Natural killer cell treated with Interleukin-12 subunit alpha and Interleukin-12 subunit beta and Interleukin-15 and Interleukin-18, amount 100 ng/mL, for 72 hours (primary cell): ENCODE results near the gene DYRK1B. TPM values are rescaled to one million over a fixed set of nuclear protein-coding genes. Genes with fewer than 3 reads are reported as not detected.

Experiments used
- ATAC-seq, 2 donors: fragments of 150-1000 bp; cut with Tn5 transposase in 1 of 2; sonication (Bioruptor Pico), chemical (Tn5 transposase) in 1 of 2; 2 replicates each; pipeline ENCODE4 v1.10.0; 2021
- DNase-seq: peaks from one replicate; pipeline ENCODE4 v3.0.0; 2022; ENCODE audit warnings: low spot score
- H3K27ac Mint-ChIP-seq, 2 donors: 1 replicate in 1 of 2; 2 replicates in 1 of 2; pipeline ENCODE4 v1.8.0; 2022; ENCODE audit warnings: mixed read lengths in 2 of 2, mild to moderate bottlenecking in 1 of 2, moderate library complexity in 1 of 2
- H3K27me3 Mint-ChIP-seq, 2 donors: 1 replicate in 1 of 2; 2 replicates in 1 of 2; pipeline ENCODE4 v1.8.0; 2022; ENCODE audit warnings: mixed read lengths in 2 of 2
- H3K36me3 Mint-ChIP-seq: one replicate; pipeline ENCODE4 v1.8.0; 2022; ENCODE audit warnings: mixed read lengths
- H3K4me1 Mint-ChIP-seq, 2 donors: 1 replicate in 1 of 2; 2 replicates in 1 of 2; pipeline ENCODE4 v1.8.0; 2022; ENCODE audit warnings: low read depth in 2 of 2, mixed read lengths in 2 of 2, mild to moderate bottlenecking in 1 of 2
- H3K4me3 Mint-ChIP-seq: one replicate; pipeline ENCODE4 v1.8.0; 2022; ENCODE audit warnings: mixed read lengths
- H3K9me3 Mint-ChIP-seq: 2 replicates; pipeline ENCODE4 v1.8.0; 2022; ENCODE audit warnings: mixed read lengths
- total RNA-seq, 2 donors: library from RNA; stranded (reverse); gene quantifications; one replicate each; pipeline ENCODE4 v1.2.3, GENCODE V29; 2022

DYRK1B gene
- total RNA-seq, 2 donors from 2014 or later: 7.5 to 10.5 TPM

- ATAC-seq (no peak), DNase-seq (no peak)
- peaks cover 41 to 44% of the 10 kb centered on the region in 2 donors for H3K4me1 Mint-ChIP-seq
- H3K9me3 Mint-ChIP-seq: no peaks in the 10 kb centered on the region
- peak overlapping the region; percentile 77 to 78 for H3K27ac Mint-ChIP-seq
- peak overlapping the region; percentile 78 for H3K4me3 Mint-ChIP-seq
- no peaks in the 10 kb centered on the region for H3K27me3 Mint-ChIP-seq
- peaks cover 18% of the 10 kb centered on the region for H3K36me3 Mint-ChIP-seq
These were observed 850 bp downstream of the DYRK1B start for GRCh38 chr19:39833160-39833463.

GRCh38 chr19:39832341-39833083, 1.4 kb downstream of the DYRK1B start:
- DNase-seq: no peak

GRCh38 chr19:39831679-39832078, 2.3 kb downstream of the DYRK1B start:
- Mint-ChIP-seq H3K27ac (peak overlapping the region; percentile 77 to 78), H3K36me3 (peaks cover 8% of the 10 kb centered on the region), H3K4me1 (peaks cover 41 to 48% of the 10 kb centered on the region in 2 donors), H3K9me3 (no peaks in the 10 kb centered on the region), H3K4me3 (peak overlapping the region; percentile 78), H3K27me3 (no peaks in the 10 kb centered on the region)
- ATAC-seq (no peak), DNase-seq (no peak)

More at GRCh38 chr19:39832341-39833083, 1.4 kb downstream of the DYRK1B start:
- H3K27ac Mint-ChIP-seq: peak overlapping the region; percentile 77 to 78
- H3K36me3 Mint-ChIP-seq: peaks cover 12% of the 10 kb centered on the region
- peaks cover 41 to 48% of the 10 kb centered on the region in 2 donors for H3K4me1 Mint-ChIP-seq
- H3K9me3 Mint-ChIP-seq: no peaks in the 10 kb centered on the region
- H3K27me3 Mint-ChIP-seq: no peaks in the 10 kb centered on the region
- peak overlapping the region; percentile 78 for H3K4me3 Mint-ChIP-seq
- ATAC-seq: no peak

GRCh38 chr19:39830847-39831246, 3.1 kb downstream of the DYRK1B start:
- DNase-seq: no peak
- Mint-ChIP-seq H3K9me3 (no peaks in the 10 kb centered on the region), H3K27me3 (no peaks in the 10 kb centered on the region), H3K4me1 (peaks cover 41 to 48% of the 10 kb centered on the region in 2 donors), H3K36me3 (peaks cover 6% of the 10 kb centered on the region), H3K27ac (peak overlapping the region; percentile 36 to 78), H3K4me3 (no peak overlapping the region)
- no peak for ATAC-seq

GRCh38 chr19:39830406-39830805, 3.6 kb downstream of the DYRK1B start:
- Mint-ChIP-seq H3K27me3 (no peaks in the 10 kb centered on the region), H3K4me3 (no peak overlapping the region), H3K27ac (peak overlapping the region; percentile 78 to 86), H3K4me1 (peaks cover 41 to 48% of the 10 kb centered on the region in 2 donors), H3K9me3 (no peaks in the 10 kb centered on the region), H3K36me3 (peaks cover 6% of the 10 kb centered on the region)
- ATAC-seq (no peak), DNase-seq (no peak)

GRCh38 chr19:39829702-39830275, 4.2 kb downstream of the DYRK1B start:
- Mint-ChIP-seq H3K36me3 (peaks cover 6% of the 10 kb centered on the region), H3K27ac (peak overlapping the region; percentile 81 to 86), H3K4me1 (peaks cover 41 to 48% of the 10 kb centered on the region in 2 donors), H3K9me3 (no peaks in the 10 kb centered on the region), H3K4me3 (no peak overlapping the region), H3K27me3 (no peaks in the 10 kb centered on the region)
- ATAC-seq: no peak
- DNase-seq: no peak

GRCh38 chr19:39828654-39829032, 5.3 kb downstream of the DYRK1B start:
- peaks cover 32 to 39% of the 10 kb centered on the region in 2 donors for H3K4me1 Mint-ChIP-seq
- no peaks in the 10 kb centered on the region for H3K36me3 Mint-ChIP-seq
- no peaks in the 10 kb centered on the region for H3K27me3 Mint-ChIP-seq
- H3K4me3 Mint-ChIP-seq: peak overlapping the region; percentile 77
- no peaks in the 10 kb centered on the region for H3K9me3 Mint-ChIP-seq
- DNase-seq (no peak), ATAC-seq (no peak)
- H3K27ac Mint-ChIP-seq: peak overlapping the region; percentile 81 to 86

GRCh38 chr19:39828015-39828653, 5.8 kb downstream of the DYRK1B start:
- peak overlapping the region; percentile 81 to 86 for H3K27ac Mint-ChIP-seq
- no peaks in the 10 kb centered on the region for H3K27me3 Mint-ChIP-seq
- peaks cover 32 to 39% of the 10 kb centered on the region in 2 donors for H3K4me1 Mint-ChIP-seq
- peak in 1 of 2 donors; percentile 12 for ATAC-seq
- no peaks in the 10 kb centered on the region for H3K36me3 Mint-ChIP-seq
- H3K4me3 Mint-ChIP-seq: peak overlapping the region; percentile 77
- H3K9me3 Mint-ChIP-seq: no peaks in the 10 kb centered on the region
- no peak for DNase-seq

- Mint-ChIP-seq H3K9me3 (no peaks in the 10 kb centered on the region), H3K27me3 (no peaks in the 10 kb centered on the region), H3K27ac (peak overlapping the region in 1 of 2 donors; percentile 81), H3K4me1 (peaks cover 24 to 30% of the 10 kb centered on the region in 2 donors), H3K4me3 (no peak overlapping the region), H3K36me3 (no peaks in the 10 kb centered on the region)
- DNase-seq (no peak), ATAC-seq (no peak)
These were observed 6.7 kb downstream of the DYRK1B start for GRCh38 chr19:39827216-39827615.

- no peak for ATAC-seq
- Mint-ChIP-seq H3K27ac (no peak overlapping the region), H3K4me1 (peaks cover 19 to 25% of the 10 kb centered on the region in 2 donors), H3K4me3 (no peak overlapping the region), H3K36me3 (no peaks in the 10 kb centered on the region), H3K9me3 (no peaks in the 10 kb centered on the region), H3K27me3 (no peaks in the 10 kb centered on the region)
- DNase-seq: no peak
These were observed 7.5 kb downstream of the DYRK1B start for GRCh38 chr19:39826311-39826945.

- ATAC-seq (no peak), DNase-seq (no peak)
- Mint-ChIP-seq H3K36me3 (no peaks in the 10 kb centered on the region), H3K4me1 (peaks cover 12 to 20% of the 10 kb centered on the region in 2 donors), H3K27ac (no peak overlapping the region), H3K4me3 (no peak overlapping the region), H3K9me3 (no peaks in the 10 kb centered on the region), H3K27me3 (no peaks in the 10 kb centered on the region)
These were observed 8.4 kb downstream of the DYRK1B start for GRCh38 chr19:39825531-39826076.

- Mint-ChIP-seq H3K4me1 (peaks cover 12 to 20% of the 10 kb centered on the region in 2 donors), H3K27ac (no peak overlapping the region), H3K36me3 (no peaks in the 10 kb centered on the region), H3K9me3 (no peaks in the 10 kb centered on the region), H3K27me3 (no peaks in the 10 kb centered on the region), H3K4me3 (no peak overlapping the region)
- DNase-seq (no peak), ATAC-seq (no peak)
These were observed 8.9 kb downstream of the DYRK1B start for GRCh38 chr19:39825093-39825463.

GRCh38 chr19:39824143-39825092, 9.5 kb downstream of the DYRK1B start:
- H3K4me1 Mint-ChIP-seq: peaks cover 17 to 20% of the 10 kb centered on the region in 2 donors
- no peaks in the 10 kb centered on the region for H3K9me3 Mint-ChIP-seq
- H3K27me3 Mint-ChIP-seq: no peaks in the 10 kb centered on the region
- no peak overlapping the region for H3K4me3 Mint-ChIP-seq
- H3K27ac Mint-ChIP-seq: no peak overlapping the region
- DNase-seq: peak; percentile 86
- H3K36me3 Mint-ChIP-seq: no peaks in the 10 kb centered on the region
- peak; percentile 96 to 97 for ATAC-seq
